OCI-LY1 (cell line): ENCODE data around the gene ANKK1.

Source experiments
- H2AFZ ChIP-seq: fragments of 200-600 bp; sonication (generic), shearing (Covaris generic); 2 replicates; pipeline ENCODE4 v1.6.0; 2014; ENCODE audit warnings: antibody characterized with exemption, mild to moderate bottlenecking, low read length
- H3F3A ChIP-seq: fragments of 200-600 bp; sonication (generic), shearing (Covaris generic); 2 replicates; pipeline ENCODE4 v1.6.0; 2014; ENCODE audit warnings: mild to moderate bottlenecking, antibody characterized with exemption, low read length, moderate library complexity; ENCODE audit not compliant: insufficient read depth
- H3K27ac ChIP-seq: fragments of 200-600 bp; sonication (generic); 2 replicates; pipeline ENCODE4 v1.5.1; 2014; ENCODE audit warnings: low read length, mixed run types, mild to moderate bottlenecking, low read depth; ENCODE audit not compliant: poor library complexity, severe bottlenecking
- H3K27me3 ChIP-seq: fragments of 200-600 bp; sonication (generic); 2 replicates; pipeline ENCODE4 v1.6.0; 2014; ENCODE audit warnings: antibody characterized with exemption, mild to moderate bottlenecking, low read length, moderate library complexity; ENCODE audit not compliant: insufficient read depth
- H3K36me3 ChIP-seq: fragments of 200-600 bp; sonication (generic); 2 replicates; pipeline ENCODE4 v1.6.1; 2014; ENCODE audit warnings: mild to moderate bottlenecking, antibody characterized with exemption, low read length, moderate library complexity, mixed read lengths; ENCODE audit not compliant: insufficient read depth
- H3K4me1 ChIP-seq: fragments of 200-600 bp; sonication (generic); 2 replicates; pipeline ENCODE4 v1.5.1; 2014; ENCODE audit warnings: mild to moderate bottlenecking, low read length, moderate library complexity; ENCODE audit not compliant: insufficient read depth, severe bottlenecking
- H3K4me2 ChIP-seq: fragments of 200-600 bp; sonication (generic), shearing (Covaris generic); 2 replicates; pipeline ENCODE4 v1.6.1; 2014; ENCODE audit warnings: low read length
- H3K4me3 ChIP-seq: fragments of 200-600 bp; sonication (generic); 2 replicates; pipeline ENCODE4 v1.5.1; 2014; ENCODE audit warnings: low read length, low read depth, mild to moderate bottlenecking, mixed read lengths; ENCODE audit not compliant: poor library complexity, severe bottlenecking
- H3K79me2 ChIP-seq: fragments of 200-600 bp; shearing (Covaris generic); 2 replicates; pipeline ENCODE4 v1.6.1; 2016; ENCODE audit warnings: mixed run types, low read length, mixed read lengths; ENCODE audit not compliant: insufficient read depth
- H3K9ac ChIP-seq: fragments of 200-600 bp; sonication (generic), shearing (Covaris generic); 2 replicates; pipeline ENCODE4 v1.6.1; 2014; ENCODE audit warnings: mild to moderate bottlenecking, low read length, mixed read lengths
- H3K9me2 ChIP-seq: fragments of 200-600 bp; sonication (generic), shearing (Covaris generic); 2 replicates; pipeline ENCODE4 v1.6.1; 2014; ENCODE audit warnings: low read depth, mild to moderate bottlenecking, low read length, mixed read lengths
- H3K9me3 ChIP-seq: fragments of 200-600 bp; shearing (Covaris generic); 2 replicates; pipeline ENCODE4 v1.6.1; 2014; ENCODE audit warnings: low read length, mixed read lengths
- H4K20me1 ChIP-seq: fragments of 200-600 bp; sonication (generic), shearing (Covaris generic); 2 replicates; pipeline ENCODE4 v1.6.0; 2016; ENCODE audit warnings: mild to moderate bottlenecking, low read length; ENCODE audit not compliant: insufficient read depth
- CTCF ChIP-seq: fragments of 200-600 bp; sonication (generic), shearing (Covaris generic); IDR thresholded peaks from 2 replicates; pipeline ENCODE4 v1.5.1; 2017; ENCODE audit warnings: mild to moderate bottlenecking, antibody characterized with exemption, low read length, moderate library complexity, mixed read lengths
- EZH2 ChIP-seq: fragments of 200-600 bp; sonication (generic), shearing (Covaris generic); IDR thresholded peaks from 2 replicates; pipeline ENCODE4 v1.8.0; 2017; ENCODE audit warnings: borderline replicate concordance, mixed run types, mild to moderate bottlenecking, antibody characterized with exemption, low read length, moderate library complexity, mixed read lengths

Gene ANKK1

GRCh38 chr11:113447621-113448315, 60.2 kb downstream of the ANKK1 start:
- Histone ChIP-seq H2AFZ (no peak overlapping the region), H3K36me3 (no peaks in the 10 kb centered on the region), H3K4me1 (no peaks in the 10 kb centered on the region), H3F3A (no peaks in the 10 kb centered on the region), H3K9me3 (no peaks in the 10 kb centered on the region), H3K79me2 (no peaks in the 10 kb centered on the region), H3K27me3 (no peaks in the 10 kb centered on the region), H4K20me1 (no peaks in the 10 kb centered on the region), H3K9me2 (no peaks in the 10 kb centered on the region), H3K4me2 (no peak overlapping the region), H3K4me3 (no peak overlapping the region), H3K9ac (no peak overlapping the region), H3K27ac (no peak overlapping the region)
- no peak for TF ChIP-seq CTCF
- no peak for TF ChIP-seq EZH2

GRCh38 chr11:113448316-113448677, 60.7 kb downstream of the ANKK1 start:
- Histone ChIP-seq H3K27me3 (no peaks in the 10 kb centered on the region), H3K9ac (no peak overlapping the region), H3K27ac (no peak overlapping the region), H3K79me2 (no peaks in the 10 kb centered on the region), H3K4me1 (no peaks in the 10 kb centered on the region), H3K4me3 (no peak overlapping the region), H3F3A (no peaks in the 10 kb centered on the region), H3K36me3 (no peaks in the 10 kb centered on the region), H3K9me2 (no peaks in the 10 kb centered on the region), H3K9me3 (no peaks in the 10 kb centered on the region), H2AFZ (no peak overlapping the region), H4K20me1 (no peaks in the 10 kb centered on the region), H3K4me2 (no peak overlapping the region)
- TF ChIP-seq EZH2 (no peak), CTCF (no peak)

- Histone ChIP-seq H3K27ac (no peak overlapping the region), H3K4me1 (no peaks in the 10 kb centered on the region), H2AFZ (no peak overlapping the region), H3F3A (no peaks in the 10 kb centered on the region), H4K20me1 (no peaks in the 10 kb centered on the region), H3K9me3 (no peaks in the 10 kb centered on the region), H3K27me3 (no peaks in the 10 kb centered on the region), H3K9ac (no peak overlapping the region), H3K9me2 (no peaks in the 10 kb centered on the region), H3K4me3 (no peak overlapping the region), H3K79me2 (no peaks in the 10 kb centered on the region), H3K4me2 (no peak overlapping the region), H3K36me3 (no peaks in the 10 kb centered on the region)
- no peak for TF ChIP-seq EZH2
- TF ChIP-seq CTCF: no peak
Observed at GRCh38 chr11:113449743-113450142, 62.2 kb downstream of the ANKK1 start.
